ENCODE data around the gene HEATR5A.
"Not testable (repeated sequence)": the region's sequence is repeated elsewhere in the genome, so short reads cannot be mapped to it uniquely, and the experiment has no call there.

HEATR5A gene

DNA sequence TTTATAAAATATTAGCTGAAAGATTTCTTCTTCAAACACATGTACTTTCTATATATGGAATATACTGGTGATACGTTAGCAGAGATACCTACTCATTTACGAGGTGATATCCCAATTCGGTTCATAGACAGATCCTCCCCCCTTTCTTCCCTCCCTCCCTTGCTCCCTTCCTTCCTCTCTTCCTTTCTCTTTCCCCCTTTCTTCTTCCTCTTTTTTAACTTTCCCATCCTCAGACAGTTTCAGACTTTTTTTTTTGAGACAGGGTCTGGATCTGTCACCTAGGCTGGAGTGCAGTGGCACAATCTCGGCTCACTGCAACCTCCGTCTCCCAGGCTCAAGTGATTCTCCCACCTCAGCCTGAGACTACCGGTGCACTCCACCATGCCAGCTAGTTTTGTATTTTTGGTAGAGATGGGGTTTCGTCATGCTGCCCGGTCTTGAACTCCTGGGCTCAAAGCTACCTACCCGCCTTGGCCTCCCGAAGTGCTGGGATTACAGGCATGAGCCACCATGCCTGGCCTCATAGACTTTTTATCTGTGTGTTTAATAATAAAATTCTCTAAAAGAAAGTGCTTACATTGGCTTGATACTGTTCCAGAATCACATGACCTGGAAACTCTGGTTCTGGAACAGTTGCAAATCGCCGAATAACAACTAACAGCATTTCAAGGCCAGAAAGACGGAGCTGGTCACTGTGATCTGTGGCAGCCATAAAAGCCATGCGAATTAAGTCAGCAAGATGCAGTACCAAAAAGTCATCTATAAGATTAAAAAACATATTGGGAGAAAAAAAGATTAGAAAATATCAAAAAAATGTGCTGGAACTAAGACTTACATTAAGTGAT is 99.2 kb downstream of the HEATR5A start:
- no peak for DNase-seq

DNA sequence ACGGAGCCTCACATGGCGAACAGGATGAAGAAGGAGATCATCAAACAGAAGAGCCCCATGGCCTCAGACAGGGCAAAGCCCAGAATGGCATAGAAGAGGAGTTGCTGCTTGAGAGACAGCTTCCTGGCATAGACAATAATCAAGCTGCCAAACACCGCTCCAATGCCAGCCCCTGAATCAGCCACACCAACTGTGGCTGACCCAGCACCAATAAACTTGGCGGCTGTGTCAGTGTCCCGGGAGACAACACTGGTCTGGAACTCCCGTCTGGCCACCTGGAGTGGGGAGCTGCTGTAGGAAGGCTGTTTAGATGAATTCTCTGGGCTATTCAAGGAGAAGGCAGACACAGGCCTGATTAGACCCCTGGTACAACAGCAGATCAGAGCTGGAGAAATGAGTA is 100.1 kb downstream of the HEATR5A start:
- no peak for DNase-seq

DNA sequence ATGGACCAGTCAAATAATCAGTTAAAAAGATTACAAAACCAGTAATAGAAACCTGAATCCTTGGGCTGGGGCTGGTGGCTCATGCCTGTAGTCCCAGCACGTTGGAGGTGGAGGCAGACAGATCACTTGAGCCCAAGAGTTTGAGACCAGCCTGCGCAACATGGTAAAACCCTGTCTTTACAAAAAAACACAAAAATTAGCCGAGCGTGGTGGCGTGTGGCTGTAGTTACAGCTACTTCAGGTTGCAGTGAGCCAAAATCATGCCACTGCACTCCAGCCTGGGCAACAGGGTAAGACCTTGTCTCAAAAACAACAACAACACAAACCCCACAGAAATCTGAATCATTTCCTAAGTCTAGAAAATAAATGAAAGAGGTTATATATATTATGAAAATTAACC is 100.6 kb downstream of the HEATR5A start:
- DNase-seq: no peak

DNA sequence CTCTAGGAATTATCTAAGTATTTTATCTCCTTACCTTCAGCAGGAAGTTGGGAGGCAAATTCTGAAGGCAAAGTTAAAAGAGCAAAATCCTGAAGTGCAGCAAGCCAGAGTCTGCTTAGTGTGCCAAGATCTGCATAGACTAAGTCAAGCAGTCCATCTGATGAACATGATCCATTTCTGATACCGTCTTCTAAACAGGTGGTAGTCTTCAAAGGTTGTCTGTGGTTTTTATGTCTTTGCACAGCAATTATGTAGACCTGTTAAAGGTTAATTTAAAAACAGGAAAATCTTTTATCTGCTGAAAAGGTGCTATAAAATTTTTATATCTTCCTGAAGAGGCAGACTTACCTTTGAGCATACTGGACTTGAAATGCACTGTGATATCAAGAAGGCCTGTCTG is 107.4 kb downstream of the HEATR5A start:
- no peak for DNase-seq

DNA sequence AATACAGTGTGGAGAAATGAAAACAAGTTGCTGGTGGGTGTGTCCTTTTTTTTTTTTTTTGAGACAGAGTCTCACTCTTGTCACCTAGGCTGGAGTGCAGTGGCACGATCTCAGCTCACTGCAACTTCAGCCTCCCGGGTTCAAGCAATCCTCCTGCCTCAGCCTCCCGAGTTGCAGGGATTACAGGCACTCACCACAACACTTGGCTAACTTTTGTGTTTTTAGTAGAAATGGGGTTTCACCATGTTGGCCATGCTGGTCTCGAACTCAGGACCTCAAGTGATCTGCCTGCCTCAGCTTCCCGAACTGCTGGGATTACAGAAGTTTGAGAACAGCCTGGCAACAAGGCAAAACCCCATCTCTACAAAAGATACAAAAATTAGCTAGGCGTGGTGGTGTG is 108.0 kb downstream of the HEATR5A start:
- not testable (repeated sequence) for DNase-seq

DNA sequence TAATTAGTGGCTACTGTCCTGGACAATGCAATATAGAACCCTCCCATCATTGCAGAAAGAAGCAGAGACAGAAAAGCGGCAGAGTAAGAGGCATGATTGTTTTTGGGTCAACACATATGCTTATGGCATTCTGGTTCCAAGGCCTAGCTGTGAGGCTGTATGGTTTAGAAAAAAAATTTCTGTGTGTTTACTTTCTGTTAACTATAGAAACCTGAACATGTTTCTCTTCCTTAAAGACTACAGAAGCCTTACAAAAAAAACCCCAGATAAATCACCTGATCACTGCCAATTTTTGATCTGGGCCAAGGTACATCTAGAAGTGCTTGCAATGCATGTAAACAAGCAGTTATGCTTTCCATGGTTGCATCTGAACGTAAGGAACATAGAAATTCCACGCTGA is 112.7 kb downstream of the HEATR5A start:
- no peak for DNase-seq

DNA sequence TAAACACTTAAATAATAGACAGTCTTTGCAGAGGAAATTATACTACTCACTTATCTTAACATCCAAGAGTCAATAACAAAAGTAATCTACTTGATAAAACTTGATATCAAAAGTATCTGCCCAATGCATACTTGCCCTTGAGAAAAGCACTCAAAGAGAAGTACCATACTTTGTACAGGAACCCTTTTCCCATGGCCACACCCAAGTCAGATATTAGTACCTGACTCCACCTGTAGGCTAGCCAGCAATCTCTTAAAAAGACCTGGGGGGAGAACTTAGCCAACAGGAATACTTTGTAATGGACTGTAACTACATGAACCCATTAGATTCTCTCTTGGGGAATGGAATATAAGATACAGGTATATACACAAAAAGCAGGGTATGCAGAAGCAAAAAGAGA is 113.2 kb downstream of the HEATR5A start:
- no peak for DNase-seq

DNA sequence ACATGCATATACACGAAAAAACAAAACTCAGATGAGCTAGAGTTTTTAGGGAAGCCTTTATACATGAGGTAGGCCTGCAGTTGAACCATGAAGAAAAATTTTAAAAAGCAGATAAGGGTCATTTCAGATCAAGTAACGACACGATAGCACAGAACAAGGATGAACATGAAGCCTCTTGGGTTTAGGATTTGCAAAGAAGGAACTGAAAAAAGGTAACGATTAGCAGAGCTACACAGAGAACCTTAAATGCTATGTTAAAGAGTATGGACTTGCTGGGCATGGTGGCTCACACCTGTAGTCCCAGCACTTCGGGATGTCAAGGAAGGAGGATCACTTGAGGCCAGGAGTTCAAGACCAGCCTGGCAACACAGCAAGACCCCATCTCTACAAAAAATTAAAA is 116.7 kb downstream of the HEATR5A start:
- DNase-seq: no peak

DNA sequence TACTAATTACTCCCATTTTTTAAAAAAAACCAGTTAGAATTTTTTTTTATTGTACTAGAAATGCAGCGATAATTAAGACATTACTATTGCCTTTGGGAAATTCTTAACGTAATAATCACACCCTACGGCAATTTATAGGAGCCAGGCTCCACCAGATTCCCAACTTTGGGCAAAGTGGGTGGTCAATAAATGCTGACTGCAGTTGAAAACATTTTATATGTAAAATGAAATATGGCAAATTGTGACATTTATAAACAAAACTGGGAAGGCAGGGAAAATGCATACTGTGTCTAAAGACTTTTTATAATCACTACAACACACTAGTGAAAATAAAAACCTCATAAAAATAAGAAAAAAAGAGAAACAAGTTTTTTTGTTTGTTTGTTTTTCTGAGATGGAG is 119.5 kb downstream of the HEATR5A start:
- DNase-seq: no peak

DNA sequence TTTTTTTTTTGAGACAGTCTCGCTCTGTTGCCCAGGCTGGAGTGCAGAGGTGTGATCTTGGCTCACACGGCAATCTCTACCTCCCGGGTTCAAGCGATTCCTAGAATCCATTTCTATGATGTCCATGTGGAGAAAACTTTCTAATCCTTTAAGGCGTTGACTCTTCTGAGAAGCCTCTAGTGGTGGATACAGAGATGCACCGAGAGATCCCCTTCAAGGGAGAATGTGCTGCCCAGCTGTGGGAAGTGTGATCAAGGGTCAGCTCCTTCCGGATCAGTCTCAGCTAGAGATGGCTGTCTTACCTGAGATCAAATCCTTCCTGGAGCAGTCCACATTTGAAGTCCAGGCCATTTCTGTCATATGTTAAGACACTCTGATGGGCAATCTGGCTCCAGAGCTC is 120.1 kb downstream of the HEATR5A start:
- no peak for DNase-seq

DNA sequence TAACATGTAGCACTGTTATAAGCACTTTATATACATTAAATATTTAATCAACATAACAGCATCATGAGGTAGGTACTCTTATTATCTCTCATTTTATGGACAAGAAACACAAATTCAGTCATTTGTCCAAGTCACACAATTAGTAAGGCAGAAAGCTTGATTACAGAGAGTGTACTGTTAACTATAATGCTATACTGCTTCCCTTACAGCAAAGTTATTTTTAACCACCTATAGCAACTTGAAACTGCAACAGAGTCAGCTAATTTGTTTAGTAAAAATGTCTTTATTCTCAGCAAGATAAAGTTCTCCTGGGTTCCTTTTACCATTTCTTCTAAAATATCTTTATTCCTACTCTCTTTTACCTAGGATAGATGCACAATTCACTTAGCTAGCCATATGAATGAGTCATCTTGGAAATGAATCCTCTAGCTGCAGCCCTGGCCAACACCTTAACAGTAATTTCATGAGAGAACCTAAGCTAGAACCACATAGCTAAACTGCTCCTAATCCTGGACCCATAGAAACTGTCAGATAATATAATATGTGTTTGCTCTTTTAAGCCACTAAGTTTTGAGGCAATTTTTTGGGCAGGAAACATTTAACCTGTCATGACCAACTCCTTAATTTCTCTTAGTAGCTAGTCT is 122.5 kb downstream of the HEATR5A start:
- DNase-seq: no peak

DNA sequence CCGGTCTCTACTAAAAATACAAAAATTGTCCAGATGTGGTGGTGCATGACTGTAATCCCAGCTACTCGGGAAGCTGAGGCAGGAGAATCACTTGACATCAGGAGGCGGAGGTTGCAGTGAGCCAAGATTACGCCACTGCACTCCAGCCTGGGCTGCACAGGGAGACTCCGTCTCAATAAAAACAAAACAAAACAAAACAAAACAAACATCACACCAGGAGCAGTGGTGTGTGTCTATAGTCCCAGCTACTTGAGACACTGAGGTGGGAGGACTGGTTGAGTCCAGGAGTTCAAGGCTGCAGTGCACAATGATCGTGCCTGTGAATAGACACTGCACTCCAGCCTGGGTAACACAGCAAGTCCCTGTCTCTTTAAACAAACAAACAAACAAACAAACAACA is 123.2 kb downstream of the HEATR5A start:
- no peak for DNase-seq

DNA sequence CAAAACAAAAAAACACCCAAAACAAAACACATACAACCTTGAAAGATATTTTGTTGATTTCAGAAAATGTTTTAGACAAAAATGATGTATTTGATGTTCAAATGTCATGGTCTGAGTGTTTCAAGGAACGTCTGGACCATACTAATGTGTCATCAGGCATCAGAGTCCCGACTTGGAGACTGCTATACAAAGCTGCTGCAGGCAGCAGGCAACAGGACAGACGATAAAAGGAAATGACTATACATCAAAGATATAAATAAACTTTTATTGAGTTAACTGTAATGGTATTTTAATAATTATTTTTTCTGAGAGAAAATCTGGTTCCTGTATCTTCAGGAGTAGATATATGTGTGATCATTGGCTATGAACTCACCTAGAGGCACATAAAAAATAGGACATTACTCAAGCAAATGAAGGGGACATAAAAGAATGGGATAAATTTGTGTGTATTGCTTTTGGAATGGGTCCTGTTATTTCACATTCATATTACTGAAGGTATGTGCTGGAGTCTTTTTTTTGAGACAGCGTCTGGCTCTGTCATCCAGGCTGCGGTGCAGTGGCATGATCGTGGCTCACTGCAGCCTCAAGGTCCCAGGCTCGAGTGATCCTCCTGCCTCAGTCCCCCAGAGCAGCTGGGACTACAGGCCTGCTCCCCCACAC is 125.5 kb downstream of the HEATR5A start:
- no peak for DNase-seq

DNA sequence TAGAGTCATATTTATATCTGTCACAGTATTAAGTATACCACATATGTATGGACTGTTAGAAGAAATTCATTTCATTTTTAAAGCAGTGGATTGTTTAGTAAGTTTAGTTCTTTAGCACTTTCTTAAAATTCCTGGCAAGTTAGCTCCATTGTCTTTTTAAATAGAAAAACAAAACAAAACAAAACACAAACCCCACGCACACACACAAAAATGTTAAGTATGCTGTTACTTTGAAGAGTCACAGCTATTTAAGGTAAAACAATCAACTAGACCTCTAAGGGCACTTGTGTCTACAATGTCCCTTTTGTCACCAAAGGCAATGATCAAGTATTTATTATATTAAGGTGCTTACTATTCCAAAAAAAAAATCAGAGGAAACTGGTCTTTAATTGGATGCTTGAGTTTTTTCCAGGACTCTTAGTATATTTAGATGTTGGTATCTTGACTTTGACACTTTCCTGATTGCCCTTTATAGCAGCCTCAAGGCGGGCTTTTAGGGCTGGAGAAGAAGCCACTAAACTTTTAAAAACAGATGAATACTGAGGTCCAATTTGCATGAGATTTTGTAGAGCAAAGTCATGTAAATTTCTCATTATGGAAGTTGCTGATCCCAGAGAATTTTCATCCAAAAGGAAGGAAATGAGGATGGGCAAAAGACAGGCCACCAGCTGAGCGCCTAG is 127.3 kb downstream of the HEATR5A start:
- no peak for DNase-seq

DNA sequence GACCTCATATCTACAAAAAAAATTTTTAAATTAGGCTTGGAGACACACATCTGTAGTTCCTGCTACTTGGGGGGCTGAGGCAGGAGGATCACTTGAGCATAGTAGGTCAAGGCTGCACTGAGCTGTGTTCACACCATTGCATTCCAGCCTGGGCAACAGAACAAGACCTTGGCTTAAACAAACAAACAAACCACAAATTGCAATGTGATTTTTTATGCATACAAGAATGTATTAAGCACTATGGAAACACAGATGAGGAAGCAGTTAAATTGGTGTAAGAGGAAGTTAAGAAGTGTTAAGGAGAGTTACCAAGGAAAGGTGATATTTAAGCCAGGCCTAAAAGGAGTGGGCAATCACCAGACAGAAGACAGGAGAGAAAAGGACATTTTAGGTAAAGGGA is 129.1 kb downstream of the HEATR5A start:
- DNase-seq: no peak

DNA sequence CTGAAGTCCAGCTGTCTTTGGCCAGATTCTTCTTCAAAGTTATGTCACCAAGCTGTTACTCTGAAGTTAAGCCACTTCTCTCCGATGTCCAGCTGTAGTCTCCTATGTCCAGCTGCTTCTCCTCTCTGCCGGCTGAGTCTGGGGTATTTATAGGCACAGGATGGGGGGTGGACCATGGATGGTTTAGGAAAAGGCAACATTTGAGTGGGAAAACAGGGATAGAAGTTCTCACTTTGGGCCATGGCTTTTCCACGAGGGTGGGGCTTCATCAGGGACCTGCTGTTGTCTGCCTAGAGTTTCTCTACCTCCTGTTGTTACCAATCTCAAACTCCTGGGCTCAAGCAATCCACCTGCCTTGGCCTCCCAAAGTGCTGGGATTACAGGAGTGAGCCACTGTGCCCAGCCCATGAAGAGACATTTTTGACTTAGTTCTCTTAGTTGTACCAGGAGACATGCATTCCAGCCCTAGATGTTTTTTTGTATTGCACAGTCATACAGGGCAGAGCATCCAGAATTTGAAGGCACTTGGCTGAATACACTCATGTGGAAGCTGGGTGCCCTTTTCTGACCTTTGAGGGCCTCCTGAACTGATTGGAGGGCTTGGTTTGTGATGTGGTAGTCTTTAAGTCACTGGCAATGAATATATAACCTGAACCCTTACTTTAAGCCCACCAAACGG is 132.9 kb downstream of the HEATR5A start:
- DNase-seq: no peak

DNA sequence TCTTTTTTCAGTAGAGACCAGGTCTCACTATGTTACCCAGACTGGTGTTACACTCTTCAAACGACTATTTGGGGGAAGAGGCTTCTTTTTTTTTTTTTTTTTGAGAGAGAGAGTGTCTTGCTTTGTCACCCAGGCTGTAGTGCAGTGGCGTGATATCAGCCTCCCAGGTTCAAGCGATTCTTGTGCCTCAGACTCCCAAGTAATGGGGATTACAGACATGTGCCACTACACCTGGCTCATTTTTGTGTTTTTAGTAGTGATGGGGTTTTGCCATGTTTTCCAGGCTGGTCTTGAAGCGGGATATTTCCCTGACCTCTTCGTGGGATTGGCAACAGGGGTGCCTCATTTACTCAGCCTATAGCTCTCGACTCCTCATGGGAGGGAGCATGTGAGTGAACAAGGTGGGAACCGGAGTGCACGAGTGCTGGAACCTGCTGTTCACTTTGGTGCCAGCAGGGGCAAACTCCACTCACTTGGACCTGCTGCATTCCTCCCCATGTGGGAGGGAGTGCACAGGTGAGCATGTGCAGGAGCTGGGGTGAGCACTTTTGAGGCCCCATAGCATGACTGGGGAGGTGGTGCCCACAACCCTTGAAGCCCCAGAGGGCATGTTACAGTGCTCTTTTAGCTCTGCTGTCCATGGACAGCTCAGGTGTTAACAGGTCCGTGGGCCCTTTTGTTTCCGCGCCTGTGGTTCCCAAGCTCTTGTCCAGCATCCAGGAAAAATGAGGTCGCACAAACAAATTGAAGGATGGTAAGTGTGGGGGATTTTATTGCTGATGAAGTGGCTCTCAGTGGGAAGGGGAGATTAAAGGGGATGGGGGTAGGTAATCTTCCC is 133.7 kb downstream of the HEATR5A start:
- DNase-seq: no peak

DNA sequence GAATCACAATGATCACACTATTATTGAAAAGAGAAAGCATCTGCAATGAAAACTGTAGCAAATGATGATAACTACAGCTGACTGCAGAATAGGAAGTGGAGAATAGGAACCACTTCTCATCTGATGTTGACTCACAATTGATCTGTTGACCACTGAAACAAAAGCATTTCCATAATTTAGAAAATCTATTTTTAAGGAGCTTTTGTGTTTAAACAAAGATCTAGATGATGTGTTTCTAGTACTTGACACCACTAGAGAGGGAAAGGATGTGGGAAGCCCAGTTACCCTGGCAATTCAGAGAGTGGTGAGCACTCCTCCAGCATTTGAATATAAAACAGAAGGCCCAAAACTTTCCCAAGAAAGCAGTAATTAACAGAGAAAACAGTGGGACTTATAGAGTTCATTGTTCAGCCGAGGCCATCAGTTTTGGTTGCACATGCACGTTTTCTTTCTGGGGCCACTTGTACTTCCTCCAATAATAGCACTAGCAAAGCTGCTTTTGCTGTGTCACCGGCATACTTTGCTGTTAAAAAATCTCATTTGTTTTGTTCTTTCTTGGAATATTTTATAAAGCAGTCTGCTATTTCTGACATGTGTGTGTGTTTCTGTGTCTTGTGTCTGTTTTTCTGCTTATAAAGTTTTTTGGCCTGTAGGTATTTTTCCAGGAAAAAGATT is 136.6 kb downstream of the HEATR5A start:
- DNase-seq: no peak

DNA sequence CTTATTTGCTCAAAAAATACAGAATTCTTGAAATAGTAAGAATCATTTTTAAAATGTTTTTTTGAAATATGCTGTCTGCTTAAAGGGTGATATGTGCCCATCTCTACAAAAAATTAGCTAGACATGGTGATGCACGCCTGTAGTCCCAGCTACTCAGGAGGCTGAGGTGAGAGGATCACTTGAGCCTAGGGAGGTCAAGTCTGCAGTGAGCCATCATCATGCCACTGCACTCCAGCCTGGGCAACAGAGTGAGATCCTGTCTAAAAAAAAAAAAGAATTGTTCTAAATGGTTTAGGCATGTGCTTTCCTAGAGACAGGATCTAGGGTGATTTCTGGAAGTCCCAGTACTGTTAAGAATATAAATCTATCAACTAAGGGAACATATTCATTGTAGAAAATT is 137.2 kb downstream of the HEATR5A start:
- DNase-seq: no peak

DNA sequence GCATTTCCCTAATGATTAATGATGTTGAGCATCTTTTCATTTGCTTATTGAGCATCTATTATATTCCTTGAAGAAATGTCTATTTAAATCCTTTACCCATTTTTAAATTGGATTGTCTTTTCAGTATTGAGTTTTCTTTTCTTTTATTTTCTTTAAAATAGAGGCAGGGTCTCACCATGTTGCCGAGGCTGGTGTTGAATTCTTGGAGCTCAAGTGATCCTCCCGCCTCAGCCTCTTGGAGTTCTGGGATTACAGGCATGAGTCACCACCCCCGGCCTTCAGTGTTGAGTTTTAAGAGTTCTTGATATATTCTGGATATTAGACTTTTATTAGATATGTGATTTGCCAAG is 139.5 kb downstream of the HEATR5A start:
- no peak for DNase-seq

DNA sequence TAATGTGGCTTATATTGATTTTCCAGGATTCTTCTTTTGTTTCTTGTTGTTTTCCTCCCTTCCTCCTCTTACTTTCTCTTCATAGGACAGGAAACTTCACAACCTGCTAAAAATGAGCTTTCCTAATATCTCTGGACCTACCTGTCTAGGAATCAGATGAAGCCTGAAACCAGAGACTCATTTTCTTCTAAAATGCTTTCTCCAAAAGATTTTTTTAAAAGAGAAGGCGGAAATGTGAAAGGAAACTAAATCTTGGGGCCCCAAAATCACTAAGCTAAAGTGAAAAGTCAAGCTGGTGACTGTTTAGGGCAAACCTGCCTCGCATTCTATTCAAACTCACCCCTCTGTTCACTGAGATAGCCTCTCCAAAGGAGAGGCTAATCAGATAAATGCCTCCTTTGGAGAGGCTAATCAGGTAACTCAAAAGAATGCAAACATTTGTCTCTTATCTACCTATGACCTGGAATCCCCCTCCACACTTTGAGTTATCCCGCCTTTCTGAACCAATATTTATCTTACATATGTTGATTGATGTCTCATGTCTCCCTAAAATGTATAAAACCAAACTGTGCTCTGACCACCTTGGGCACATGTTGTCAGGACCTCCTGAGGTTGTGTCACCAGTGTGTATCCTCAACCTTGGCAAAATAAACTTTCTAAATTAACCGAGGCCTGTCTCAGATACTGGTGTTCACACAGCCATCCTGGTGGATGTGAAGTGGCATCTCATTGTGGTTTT is 140.0 kb downstream of the HEATR5A start:
- DNase-seq: no peak

Measured in NCI-H2107 (cell line).